Stimulated activated CD8-positive, alpha-beta memory T cell treated with anti-CD3 and anti-CD28 coated beads, Interleukin-15, amount 100 ng/mL, for 4 hours (primary cell): Measurements from ENCODE around the gene PTGS2.

ENCODE experiments used
- DNase-seq, 2 donors: peaks; one replicate each; pipeline ENCODE4 v3.0.0-alpha.2; 2020; ENCODE audit warnings: low read depth in 2 of 2

The PTGS2 gene

GRCh38 chr1:186680245-186681061 is at the start of gene PTGS2:
Gene PTGS2, minus strand, starts transcription at chr1:186680423. Its CDS starts 133 bp downstream, at chr1:186680290.
- no peak for DNase-seq

- DNase-seq = no peak
These were observed 42.6 kb upstream of the PTGS2 start for GRCh38 chr1:186722711-186723309.

GRCh38 chr1:186717286-186717685 is 37.1 kb upstream of the PTGS2 start:
- DNase-seq = no peak

DNA sequence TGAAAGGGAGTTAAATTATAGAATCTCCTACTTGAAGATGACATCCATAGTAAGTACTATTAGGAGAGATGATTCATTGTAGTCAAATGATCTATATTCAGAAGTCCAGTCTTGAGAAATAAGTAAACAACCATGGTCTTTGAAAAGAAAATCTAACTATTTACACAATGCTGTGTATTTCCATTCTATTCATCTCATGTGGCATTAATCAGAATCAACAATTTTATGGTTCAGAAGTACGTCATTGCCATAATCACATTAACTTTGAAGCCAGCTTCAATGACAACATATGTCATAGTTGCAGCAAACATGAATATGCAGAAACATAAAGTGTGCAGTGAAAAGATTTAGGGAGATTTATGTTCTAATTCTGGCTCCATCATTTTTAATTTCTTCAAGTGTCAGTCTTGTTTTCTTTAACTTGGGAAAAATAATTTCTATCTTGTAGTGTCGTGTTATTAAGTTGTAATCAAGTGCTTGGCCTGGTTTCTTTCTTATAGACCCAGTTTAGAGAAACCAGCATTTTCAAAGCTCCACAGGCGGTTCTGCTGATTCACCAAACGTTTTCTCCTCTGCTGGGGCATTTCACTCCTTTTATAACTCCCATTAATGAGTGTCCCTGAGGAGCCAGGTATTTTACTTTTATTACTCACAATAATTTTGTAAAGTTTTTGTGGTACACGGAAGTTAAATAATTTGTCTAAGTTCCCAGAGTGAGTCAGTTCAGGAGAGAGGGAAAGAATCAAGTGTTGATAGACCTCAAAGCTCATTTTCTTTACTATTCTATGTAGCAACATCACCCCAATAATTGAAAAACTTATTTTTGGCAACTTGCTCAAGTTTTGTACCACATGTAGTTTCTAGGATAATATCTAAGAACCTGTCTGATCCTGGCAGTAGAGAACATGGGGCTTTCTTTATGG is 35.9 kb upstream of the PTGS2 start:
- DNase-seq = no peak

GRCh38 chr1:186710696-186711095 is 30.5 kb upstream of the PTGS2 start:
- DNase-seq = no peak

- DNase-seq = no peak
These were observed 28.5 kb upstream of the PTGS2 start for GRCh38 chr1:186708694-186709097.

DNA sequence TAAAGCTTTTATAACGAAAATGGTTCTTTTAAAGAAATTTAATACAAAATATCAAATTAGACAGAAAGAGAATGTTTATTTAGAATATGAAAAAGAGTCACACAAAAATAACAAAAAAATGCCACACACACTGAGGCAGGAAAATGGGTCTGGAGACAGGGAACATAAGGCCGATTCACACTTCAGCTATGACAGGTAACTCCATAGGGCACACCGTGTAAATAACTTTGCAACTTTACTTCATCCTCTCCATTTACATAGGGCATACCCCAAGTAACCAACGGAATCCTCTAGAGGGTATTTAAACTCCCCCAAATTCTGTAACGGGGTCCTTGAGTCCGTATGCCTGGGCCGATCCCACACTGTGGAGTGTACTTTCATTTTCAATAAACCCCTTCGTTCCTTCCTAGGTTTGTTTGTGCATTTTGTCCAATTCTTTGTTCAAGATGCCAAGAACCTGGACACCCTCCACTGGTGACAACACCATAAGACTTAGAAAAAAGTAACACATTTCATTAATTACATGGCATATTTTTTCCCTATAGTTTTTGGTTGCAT is 23.1 kb upstream of the PTGS2 start:
- no peak for DNase-seq

GRCh38 chr1:186700722-186701121 is 20.5 kb upstream of the PTGS2 start:
- DNase-seq = no peak

GRCh38 chr1:186699519-186699918 is 19.3 kb upstream of the PTGS2 start:
- DNase-seq = no peak

GRCh38 chr1:186689907-186690306 is 9.7 kb upstream of the PTGS2 start:
- DNase-seq = no peak

DNA sequence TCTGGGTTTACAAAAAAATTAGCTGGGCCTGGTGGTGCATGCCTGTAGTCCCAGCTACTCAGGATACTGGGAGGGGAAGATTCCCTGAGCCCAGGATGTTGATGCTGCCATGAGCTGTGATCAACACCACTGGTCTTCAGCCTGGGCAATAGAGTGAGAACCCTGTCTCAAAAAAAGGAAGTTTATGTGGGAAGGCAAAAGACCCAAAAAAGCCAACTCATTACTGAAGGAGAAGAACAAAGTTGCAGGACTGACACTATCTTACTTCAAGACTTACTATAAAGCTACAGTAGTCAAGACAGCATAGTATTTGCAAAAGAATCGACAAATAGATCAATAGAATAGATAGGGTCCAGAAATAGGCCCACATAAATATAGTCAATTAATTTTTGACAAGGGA is 9.2 kb upstream of the PTGS2 start:
- DNase-seq = no peak

GRCh38 chr1:186683652-186684410 is 3.6 kb upstream of the PTGS2 start:
- no peak for DNase-seq

DNA sequence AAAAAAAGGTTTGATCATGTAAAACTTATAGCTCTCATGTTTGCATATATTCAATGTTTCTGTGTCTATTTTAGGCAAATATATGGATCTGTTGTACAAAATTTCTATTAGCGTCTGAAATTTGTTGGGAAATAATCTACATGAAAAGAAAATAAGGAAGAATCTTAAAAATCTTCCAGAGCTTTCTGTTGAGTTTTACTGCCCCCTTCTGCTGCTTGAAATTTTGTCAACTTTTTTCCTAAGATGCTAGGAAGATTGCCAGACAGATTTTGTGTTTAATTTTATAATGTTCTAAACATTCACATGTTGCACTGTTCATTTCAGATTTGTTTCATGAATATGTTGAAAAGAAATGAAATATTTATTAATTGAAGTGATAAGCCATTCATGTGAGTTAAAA is 2.5 kb upstream of the PTGS2 start:
- DNase-seq = no peak

DNA sequence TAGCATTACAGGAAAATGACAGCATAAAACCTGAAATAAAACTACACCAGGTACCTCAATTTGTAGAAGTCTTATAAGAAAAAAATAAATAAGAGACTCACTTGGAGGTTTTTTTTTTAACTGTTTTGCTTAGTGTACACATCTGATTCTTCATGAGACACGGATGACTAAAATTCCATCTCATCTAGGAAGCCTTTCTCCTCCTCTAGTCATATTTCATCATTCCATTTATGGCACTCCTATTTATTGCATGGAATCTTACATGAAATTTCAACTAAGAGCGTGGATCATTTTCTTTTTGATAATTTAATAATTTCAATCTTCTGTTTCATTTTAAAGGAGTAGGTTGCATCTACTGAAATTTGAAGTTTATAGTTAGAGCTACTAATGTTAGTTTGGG is 1.6 kb upstream of the PTGS2 start:
- DNase-seq = no peak

GRCh38 chr1:186681121-186681520 is 898 bp upstream of the PTGS2 start:
- no peak for DNase-seq

DNA sequence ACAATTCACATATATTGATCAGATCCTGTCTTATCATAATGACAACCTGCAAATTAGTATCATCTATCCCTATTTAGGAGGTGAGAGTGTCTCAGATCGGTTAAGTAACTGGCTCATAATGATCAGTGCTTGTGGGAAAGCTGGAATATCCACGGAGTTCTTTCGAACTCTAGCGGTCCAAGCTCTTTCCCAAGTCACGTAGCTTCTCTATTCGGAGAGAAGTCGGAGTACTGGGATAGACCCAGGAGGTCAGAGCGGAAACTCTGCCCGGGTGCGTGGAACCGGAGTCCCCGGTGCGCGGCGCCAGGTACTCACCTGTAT is 339 bp downstream of the PTGS2 start:
- no peak for DNase-seq

- DNase-seq = no peak
These were observed 2.1 kb downstream of the PTGS2 start for GRCh38 chr1:186678155-186678554.

- no peak for DNase-seq
These were observed 7.6 kb downstream of the PTGS2 start for GRCh38 chr1:186672596-186672995.

DNA sequence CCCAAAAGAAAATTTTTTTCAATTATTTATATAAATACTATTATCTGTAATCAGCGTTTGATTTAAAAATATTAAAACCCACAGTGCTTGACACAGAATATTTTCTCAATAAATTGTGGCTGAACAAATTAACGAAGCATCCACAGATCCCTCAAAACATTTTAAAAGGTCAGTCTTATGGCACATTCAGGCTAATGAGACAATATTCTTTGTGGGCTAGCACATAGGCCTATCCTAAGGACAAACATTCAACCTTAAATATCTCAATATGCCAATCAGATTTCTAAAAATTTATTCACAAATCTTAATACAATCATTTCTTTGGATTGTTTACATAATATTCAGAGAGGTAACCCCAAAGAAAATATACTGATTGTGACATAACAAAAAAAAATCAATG is 8.1 kb downstream of the PTGS2 start:
- DNase-seq = no peak

- no peak for DNase-seq
These were observed 8.9 kb downstream of the PTGS2 start for GRCh38 chr1:186671136-186671825.
